Measurements from ENCODE around the gene OR56A4. TPM values are rescaled to one million over a fixed set of nuclear protein-coding genes. Genes with fewer than 3 reads are reported as not detected.
A peak's percentile ranks its signal among the peaks of the same experiment; 100 is the strongest.

OR56A4 gene
- total RNA-seq, 1 experiment from 2014 or later: 0.20 TPM

GRCh38 chr11:6025056-6025455 lies 18.3 kb upstream of the OR56A4 start (continued):
- TF ChIP-seq TP53 (CRISPR knock-in tag; IDR thresholded peaks at IDR 0.05): no peak
- TF ChIP-seq JUN (CRISPR knock-in tag; IDR thresholded peaks at IDR 0.05): no peak

- no peak overlapping the region for H3K27ac Mint-ChIP-seq
- H3K27me3 Mint-ChIP-seq (ENCODE audit: low read depth): peaks cover 26% of the 10 kb centered on the region
- no peak overlapping the region for H3K4me3 Mint-ChIP-seq
- ATAC-seq (peak; percentile 93), DNase-seq (ENCODE audit: low spot score) (no peak)
- ChIA-PET POLR2A (no interaction called here), CTCF (interaction anchor here (0.7 to 2.5 kb wide), 11 partner anchors 30 to 340 kb away, joined by 3 to 29 read pairs (median 6); partner anchors contain the start of genes CCKBR and FHIP1B)
- H3K9me3 Mint-ChIP-seq: no peaks in the 10 kb centered on the region
- TF ChIP-seq ZNF532 (CRISPR knock-in tag; IDR thresholded peaks at IDR 0.05; ENCODE audit: borderline replicate concordance) (no peak), USF2 (CRISPR knock-in tag; IDR thresholded peaks at IDR 0.05) (no peak), PREB (CRISPR knock-in tag; IDR thresholded peaks at IDR 0.05; ENCODE audit: borderline replicate concordance) (no peak), ARID4B (CRISPR knock-in tag; IDR thresholded peaks at IDR 0.05; ENCODE audit: borderline replicate concordance) (no peak), SP1 (CRISPR knock-in tag; conservative IDR thresholded peaks at IDR 0.05) (no peak), GTF2I (CRISPR knock-in tag; conservative IDR thresholded peaks at IDR 0.05) (no peak)
- 0 out of 2 replicates have a peak, but pooled peaks cover 4% of the 10 kb centered on the region for H3K4me1 Mint-ChIP-seq
- H3K36me3 Mint-ChIP-seq: no peaks in the 10 kb centered on the region
These were observed 16.2 kb upstream of the OR56A4 start for GRCh38 chr11:6022956-6023355.

GRCh38 chr11:6013042-6013441 lies 6.3 kb upstream of the OR56A4 start:
- Mint-ChIP-seq H3K36me3 (no peaks in the 10 kb centered on the region), H3K27me3 (ENCODE audit: low read depth) (no peaks in the 10 kb centered on the region), H3K4me1 (no peaks in the 10 kb centered on the region), H3K27ac (no peak overlapping the region), H3K4me3 (no peak overlapping the region), H3K9me3 (peaks cover 4% of the 10 kb centered on the region; the same call in 1 of the 2 replicates)
- DNase-seq (ENCODE audit: low spot score) (no peak), ATAC-seq (no peak)
- ChIA-PET CTCF (interaction anchor here (1.7 to 2.7 kb wide), 2 partner anchors 238 to 350 kb away, joined by 4 to 10 read pairs; no protein-coding TSS in a partner anchor), POLR2A (no interaction called here)
- TF ChIP-seq PRDM15 (CRISPR knock-in tag; IDR thresholded peaks at IDR 0.05) (no peak), HMGXB4 (CRISPR knock-in tag; IDR thresholded peaks at IDR 0.05) (no peak), GABPB1 (CRISPR knock-in tag; IDR thresholded peaks at IDR 0.05) (no peak), E2F4 (CRISPR knock-in tag; IDR thresholded peaks at IDR 0.05; ENCODE audit: borderline replicate concordance, low read depth) (no peak), ATF1 (CRISPR knock-in tag; IDR thresholded peaks at IDR 0.05) (no peak), GRHL2 (CRISPR knock-in tag; IDR thresholded peaks at IDR 0.05; ENCODE audit: insufficient replicate concordance, severe bottlenecking) (no peak), KAT7 (CRISPR knock-in tag; IDR thresholded peaks at IDR 0.05; ENCODE audit: borderline replicate concordance) (no peak)

Measured in WTC11 (cell line).